Endothelial cell of umbilical vein (primary cell): ENCODE measurements around the gene IFNGR1.

Experiments used
- CTCF ChIP-seq, 2 donors: IDR thresholded peaks; 1 replicate in 1 of 2; 2 replicates in 1 of 2; pipeline ENCODE4 v1.5.1; 2011; ENCODE audit warnings: low read length in 2 of 2, mild to moderate bottlenecking in 2 of 2, moderate library complexity in 2 of 2, control low read depth in 1 of 2, inconsistent platforms in 1 of 2, low read depth in 1 of 2; ENCODE audit not compliant: insufficient read depth in 1 of 2; ENCODE audit errors: extremely low read depth in 1 of 2
- POLR2A ChIP-seq: IDR thresholded peaks from 2 replicates; pipeline ENCODE4 v1.6.1; 2012; ENCODE audit warnings: low read depth, mild to moderate bottlenecking, control low read depth, low read length
- POLR2AphosphoS5 ChIP-seq: IDR thresholded peaks from 2 replicates; pipeline ENCODE4 v1.6.1; 2012; ENCODE audit warnings: low read depth, mild to moderate bottlenecking, control low read depth, low read length, moderate library complexity; ENCODE audit not compliant: insufficient read depth

- TF ChIP-seq POLR2AphosphoS5 = no peak
- no peak for TF ChIP-seq CTCF (IDR thresholded peaks at IDR 0.05; ENCODE audit: extremely low read depth in 1 of 2, insufficient read depth in 1 of 2, low read depth in 1 of 2, low read length in 2 of 2)
- no peak for TF ChIP-seq POLR2A
These were observed 12.7 kb upstream of the IFNGR1 start for GRCh38 chr6:137231895-137232294.
